Activated CD8-positive, alpha-beta T cell treated with anti-CD3 and anti-CD28 coated beads for 36 hours (primary cell): ENCODE results near the gene GRIP1. TPM values are rescaled to one million over a fixed set of nuclear protein-coding genes. Genes with fewer than 3 reads are reported as not detected.

ENCODE experiments used
- ATAC-seq: fragments of 200-7000 bp; cut with Tn5 transposase; one replicate; pipeline ENCODE4 v1.10.0; 2021; ENCODE audit warnings: mild to moderate bottlenecking, moderate library complexity
- CTCF ChIA-PET: fragments of 350-600 bp; sonication (Branson Sonifier 250); formaldehyde crosslinking; loops from one replicate; lab custom pipeline; 2021; ENCODE audit warnings: antibody characterized with exemption; lab: Charles Lee
- POLR2A ChIA-PET: fragments of 350-600 bp; sonication (Branson Sonifier 250); formaldehyde crosslinking; loops from one replicate; lab custom pipeline; 2021; ENCODE audit warnings: antibody characterized with exemption; lab: Charles Lee
- DNase-seq: peaks from one replicate; pipeline ENCODE4 v3.0.0-alpha.2; 2020
- H3K27ac Mint-ChIP-seq: one replicate; pipeline ENCODE4 v1.8.0; 2021; ENCODE audit warnings: mild to moderate bottlenecking, mixed read lengths
- H3K27me3 Mint-ChIP-seq: one replicate; pipeline ENCODE4 v1.8.0; 2021; ENCODE audit warnings: mixed read lengths
- H3K36me3 Mint-ChIP-seq: one replicate; pipeline ENCODE4 v1.8.0; 2021; ENCODE audit warnings: low read depth, mixed read lengths
- H3K4me1 Mint-ChIP-seq: one replicate; pipeline ENCODE4 v1.8.0; 2021; ENCODE audit warnings: low read depth, mixed read lengths
- H3K4me3 Mint-ChIP-seq: one replicate; pipeline ENCODE4 v1.8.0; 2021; ENCODE audit warnings: mild to moderate bottlenecking, moderate library complexity, mixed read lengths
- H3K9me3 Mint-ChIP-seq: one replicate; pipeline ENCODE4 v1.8.0; 2021; ENCODE audit warnings: mixed read lengths
- intact Hi-C: fragments of 100-400 bp; cut with micrococcal nuclease; formaldehyde crosslinking; loops from one replicate; pipeline ENCODE4 v1.10.0; 2022
- total RNA-seq, 2 experiments: library from RNA; stranded (reverse); gene quantifications; one replicate each; pipeline ENCODE4 v1.2.3, GENCODE V29; 2021
- TF ChIP-seq, protein P1 (sequence below): fragments of 200-600 bp; IDR thresholded peaks from one replicate; pipeline ENCODE4 v1.8.0; 2022; ENCODE audit warnings: antibody characterized with exemption, mild to moderate bottlenecking

The GRIP1 gene
- total RNA-seq, 2 experiments from 2014 or later: 0.51 to 0.61 TPM

DNA sequence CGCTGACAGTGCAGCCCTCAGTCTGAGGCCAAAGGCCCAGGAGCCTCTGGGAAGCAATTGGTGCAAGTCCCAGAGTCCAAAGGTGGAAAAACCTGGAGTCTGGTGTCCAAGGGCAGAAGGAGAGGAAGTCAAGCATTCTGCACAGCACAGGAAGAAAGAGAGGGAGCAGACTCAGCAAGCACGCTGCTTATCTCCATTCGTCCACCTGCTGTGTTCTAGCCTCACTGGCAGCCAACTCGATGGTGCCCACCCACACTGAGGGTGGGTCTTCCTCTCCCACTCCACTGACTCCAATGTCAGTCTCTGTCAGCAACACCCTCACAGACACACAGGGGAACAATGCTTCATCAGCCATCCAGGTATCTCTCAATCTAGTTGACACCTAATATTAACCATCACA, 337.8 kb downstream of the GRIP1 start:
- intact Hi-C loops: no loop called here
- ChIA-PET POLR2A (no interaction called here), CTCF (no interaction called here)
- Mint-ChIP-seq H3K4me3 (no peak overlapping the region), H3K9me3 (peaks cover 20% of the 10 kb centered on the region), H3K27me3 (no peaks in the 10 kb centered on the region), H3K36me3 (peaks cover 66% of the 10 kb centered on the region), H3K4me1 (peaks cover 15% of the 10 kb centered on the region), H3K27ac (no peak overlapping the region)
- TF ChIP-seq, protein P1, sequence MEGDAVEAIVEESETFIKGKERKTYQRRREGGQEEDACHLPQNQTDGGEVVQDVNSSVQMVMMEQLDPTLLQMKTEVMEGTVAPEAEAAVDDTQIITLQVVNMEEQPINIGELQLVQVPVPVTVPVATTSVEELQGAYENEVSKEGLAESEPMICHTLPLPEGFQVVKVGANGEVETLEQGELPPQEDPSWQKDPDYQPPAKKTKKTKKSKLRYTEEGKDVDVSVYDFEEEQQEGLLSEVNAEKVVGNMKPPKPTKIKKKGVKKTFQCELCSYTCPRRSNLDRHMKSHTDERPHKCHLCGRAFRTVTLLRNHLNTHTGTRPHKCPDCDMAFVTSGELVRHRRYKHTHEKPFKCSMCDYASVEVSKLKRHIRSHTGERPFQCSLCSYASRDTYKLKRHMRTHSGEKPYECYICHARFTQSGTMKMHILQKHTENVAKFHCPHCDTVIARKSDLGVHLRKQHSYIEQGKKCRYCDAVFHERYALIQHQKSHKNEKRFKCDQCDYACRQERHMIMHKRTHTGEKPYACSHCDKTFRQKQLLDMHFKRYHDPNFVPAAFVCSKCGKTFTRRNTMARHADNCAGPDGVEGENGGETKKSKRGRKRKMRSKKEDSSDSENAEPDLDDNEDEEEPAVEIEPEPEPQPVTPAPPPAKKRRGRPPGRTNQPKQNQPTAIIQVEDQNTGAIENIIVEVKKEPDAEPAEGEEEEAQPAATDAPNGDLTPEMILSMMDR: no peak
- ATAC-seq (no peak), DNase-seq (no peak)

DNA sequence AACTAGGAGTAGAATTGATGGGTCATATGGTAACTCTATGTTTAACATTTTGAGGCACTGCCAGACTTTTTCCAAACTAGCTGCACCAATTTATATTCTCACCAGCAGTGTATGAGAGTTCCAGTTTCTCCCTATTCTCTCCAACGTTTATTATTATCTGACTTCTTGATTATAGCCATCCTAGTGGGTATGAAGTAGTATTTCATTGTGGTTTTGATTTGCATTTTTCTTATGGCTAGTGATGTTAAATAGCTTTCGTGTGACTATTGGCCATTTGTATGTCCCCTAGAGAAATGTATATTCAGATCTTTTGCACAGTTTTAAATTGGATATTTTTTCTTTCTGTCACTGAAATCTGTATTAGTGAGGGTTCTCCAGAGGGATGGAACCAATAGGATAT, 338.7 kb downstream of the GRIP1 start:
- ChIA-PET CTCF (no interaction called here), POLR2A (no interaction called here)
- H3K4me3 Mint-ChIP-seq: no peak overlapping the region
- TF ChIP-seq, protein P1: no peak
- peaks cover 56% of the 10 kb centered on the region for H3K36me3 Mint-ChIP-seq
- no peaks in the 10 kb centered on the region for H3K27me3 Mint-ChIP-seq
- H3K27ac Mint-ChIP-seq: no peak overlapping the region
- DNase-seq (no peak), ATAC-seq (no peak)
- intact Hi-C loops: no loop called here
- H3K9me3 Mint-ChIP-seq: peaks cover 20% of the 10 kb centered on the region
- H3K4me1 Mint-ChIP-seq: peaks cover 10% of the 10 kb centered on the region

DNA sequence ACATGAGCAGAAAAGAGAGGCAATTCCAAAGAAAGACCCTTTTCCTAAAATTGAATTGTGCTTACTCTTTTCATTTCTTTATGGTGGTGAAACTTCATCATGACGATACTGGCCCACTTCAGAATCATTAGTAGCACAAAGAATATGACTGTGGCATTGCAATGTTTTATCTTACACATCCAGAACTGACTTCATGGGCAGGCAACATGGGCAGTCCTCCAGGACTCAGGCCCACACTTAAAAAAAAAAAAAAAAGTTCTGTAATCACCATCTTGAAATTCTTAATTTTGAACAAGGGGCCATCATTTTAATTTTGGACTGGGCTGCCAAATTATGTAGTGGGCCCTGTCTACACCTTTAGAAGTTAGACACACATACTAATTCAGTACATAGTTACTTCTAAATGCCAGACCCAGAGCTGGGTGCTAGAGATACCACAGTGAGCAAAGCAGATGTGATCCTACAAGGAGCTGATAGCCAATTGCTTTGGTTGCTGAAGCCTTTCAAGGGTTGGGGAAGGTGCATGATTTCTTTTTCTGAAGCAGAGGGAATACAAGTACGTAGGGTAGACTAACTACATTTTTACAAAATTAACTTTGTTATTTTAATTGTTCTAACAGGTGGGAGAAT, 341.4 kb downstream of the GRIP1 start:
- ChIA-PET CTCF (no interaction called here), POLR2A (no interaction called here)
- TF ChIP-seq, protein P1: no peak
- ATAC-seq: no peak
- no peaks in the 10 kb centered on the region for H3K27me3 Mint-ChIP-seq
- H3K9me3 Mint-ChIP-seq: peaks cover 20% of the 10 kb centered on the region
- intact Hi-C loops: no loop called here
- H3K36me3 Mint-ChIP-seq: peaks cover 44% of the 10 kb centered on the region
- peaks cover 3% of the 10 kb centered on the region for H3K4me1 Mint-ChIP-seq
- no peak overlapping the region for H3K27ac Mint-ChIP-seq
- no peak overlapping the region for H3K4me3 Mint-ChIP-seq
- no peak for DNase-seq

DNA sequence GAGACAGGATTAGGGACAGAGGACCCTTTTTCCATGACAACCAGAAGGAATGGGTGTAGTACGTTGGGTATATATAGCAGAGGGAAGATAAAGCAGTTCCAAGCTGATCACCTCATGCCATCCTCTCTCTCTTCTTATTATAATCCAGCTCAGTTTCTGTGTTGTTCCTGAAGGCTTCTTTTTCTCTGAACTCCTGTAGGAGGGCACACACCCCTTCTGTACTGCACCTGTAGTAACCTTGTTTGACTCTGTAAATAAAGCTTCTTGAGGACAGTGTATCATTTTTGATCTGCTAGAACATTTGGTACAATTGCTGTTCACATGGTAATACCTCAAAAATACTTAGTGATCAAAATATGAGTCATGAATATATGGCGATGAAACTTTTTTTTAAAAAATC, 343.1 kb downstream of the GRIP1 start:
- Mint-ChIP-seq H3K4me1 (peaks cover 12% of the 10 kb centered on the region), H3K36me3 (peaks cover 45% of the 10 kb centered on the region)
- ATAC-seq: no peak

DNA sequence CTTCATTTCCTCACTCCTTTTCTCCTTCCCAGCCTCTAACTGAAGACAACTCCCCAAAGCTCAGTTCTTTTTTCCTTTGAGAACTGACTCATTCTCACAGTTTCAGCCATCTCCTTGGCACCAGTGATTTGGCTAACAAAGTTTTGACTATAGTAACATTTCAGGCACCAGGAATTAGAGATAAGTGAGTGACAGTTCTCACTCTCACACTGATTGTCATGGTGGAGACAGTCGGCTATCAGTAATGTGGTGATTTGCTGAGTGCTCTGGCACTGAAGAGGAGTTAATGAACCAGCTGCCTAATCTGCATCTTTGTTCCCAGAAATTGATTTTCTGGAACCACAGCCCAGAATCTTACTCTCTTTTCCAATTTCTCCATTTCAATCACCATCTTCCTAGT, 347.1 kb downstream of the GRIP1 start:
- Mint-ChIP-seq H3K36me3 (peaks cover 39% of the 10 kb centered on the region), H3K27me3 (no peaks in the 10 kb centered on the region), H3K4me3 (no peak overlapping the region), H3K9me3 (no peaks in the 10 kb centered on the region), H3K4me1 (peaks cover 18% of the 10 kb centered on the region), H3K27ac (peak overlapping the region; percentile 43)
- no peak for DNase-seq
- no peak for ATAC-seq
- intact Hi-C loops: no loop called here
- TF ChIP-seq, protein P1: no peak
- ChIA-PET POLR2A (no interaction called here), CTCF (no interaction called here)

More for the DNA sequence above, 343.1 kb downstream of the GRIP1 start:
- H3K4me3 Mint-ChIP-seq: no peak overlapping the region
- POLR2A ChIA-PET: no interaction called here
- H3K27me3 Mint-ChIP-seq: no peaks in the 10 kb centered on the region
- intact Hi-C loops: no loop called here
- no peak for DNase-seq
- H3K27ac Mint-ChIP-seq: no peak overlapping the region
- TF ChIP-seq, protein P1: no peak
- H3K9me3 Mint-ChIP-seq: peaks cover 9% of the 10 kb centered on the region
- CTCF ChIA-PET: no interaction called here
